HG03039 (cell line): ENCODE measurements around the gene TRMT2A.

Source experiments
- ATAC-seq: cut with Tn5 transposase; IDR thresholded peaks from one replicate; pipeline ENCODE4 v1.9.1; 2021; ENCODE audit warnings: mild to moderate bottlenecking, moderate library complexity; ENCODE audit not compliant: unreplicated experiment

The TRMT2A gene

GRCh38 chr22:20065896-20066616 lies 51.0 kb downstream of the TRMT2A start:
- ATAC-seq = no peak

- no peak for ATAC-seq
Measured at GRCh38 chr22:20064545-20065262, 52.3 kb downstream of the TRMT2A start.

- ATAC-seq = no peak
Measured at GRCh38 chr22:20064140-20064480, 52.9 kb downstream of the TRMT2A start.

GRCh38 chr22:20063271-20064139 lies 53.5 kb downstream of the TRMT2A start:
- no peak for ATAC-seq

- no peak for ATAC-seq
Measured at GRCh38 chr22:20062766-20063083, 54.3 kb downstream of the TRMT2A start.

- no peak for ATAC-seq
Measured at GRCh38 chr22:20062043-20062765, 54.8 kb downstream of the TRMT2A start.
